ENCODE results near the gene HERPUD2.

- TF ChIP-seq, protein P1, sequence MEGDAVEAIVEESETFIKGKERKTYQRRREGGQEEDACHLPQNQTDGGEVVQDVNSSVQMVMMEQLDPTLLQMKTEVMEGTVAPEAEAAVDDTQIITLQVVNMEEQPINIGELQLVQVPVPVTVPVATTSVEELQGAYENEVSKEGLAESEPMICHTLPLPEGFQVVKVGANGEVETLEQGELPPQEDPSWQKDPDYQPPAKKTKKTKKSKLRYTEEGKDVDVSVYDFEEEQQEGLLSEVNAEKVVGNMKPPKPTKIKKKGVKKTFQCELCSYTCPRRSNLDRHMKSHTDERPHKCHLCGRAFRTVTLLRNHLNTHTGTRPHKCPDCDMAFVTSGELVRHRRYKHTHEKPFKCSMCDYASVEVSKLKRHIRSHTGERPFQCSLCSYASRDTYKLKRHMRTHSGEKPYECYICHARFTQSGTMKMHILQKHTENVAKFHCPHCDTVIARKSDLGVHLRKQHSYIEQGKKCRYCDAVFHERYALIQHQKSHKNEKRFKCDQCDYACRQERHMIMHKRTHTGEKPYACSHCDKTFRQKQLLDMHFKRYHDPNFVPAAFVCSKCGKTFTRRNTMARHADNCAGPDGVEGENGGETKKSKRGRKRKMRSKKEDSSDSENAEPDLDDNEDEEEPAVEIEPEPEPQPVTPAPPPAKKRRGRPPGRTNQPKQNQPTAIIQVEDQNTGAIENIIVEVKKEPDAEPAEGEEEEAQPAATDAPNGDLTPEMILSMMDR (IDR thresholded peaks at IDR 0.05; ENCODE audit: insufficient read depth, low read depth, low read length), result no peak
- TF ChIP-seq EZH2 (IDR thresholded peaks at IDR 0.05; ENCODE audit: insufficient read depth, low read length), result no peak
Observed at GRCh38 chr7:35645691-35646090, 49.2 kb downstream of the HERPUD2 start.

Measured in astrocyte (in vitro differentiated cells and primary cell).